NK-92 (cell line): ENCODE data around the gene TRMT11.
"Not testable (repeated sequence)": the region's sequence is repeated elsewhere in the genome, so short reads cannot be mapped to it uniquely, and the experiment has no call there.

Experiments used
- DNase-seq: peaks from one replicate; lab custom pipeline; 2025; ENCODE audit not compliant: unreplicated experiment; lab: John Stamatoyannopoulos, UW

The TRMT11 gene

GRCh38 chr6:125986301-125987025 lies at the start of gene TRMT11:
TSS of gene TRMT11 (plus strand) at chr6:125986540. CDS start at chr6:125986551, 11 bp downstream.
- no peak for DNase-seq

- DNase-seq = no peak
Observed at GRCh38 chr6:125939026-125939425, 47.3 kb upstream of the TRMT11 start.

GRCh38 chr6:125939791-125940190 lies 46.5 kb upstream of the TRMT11 start:
- no peak for DNase-seq

GRCh38 chr6:125940247-125941041 lies 45.9 kb upstream of the TRMT11 start:
- DNase-seq = no peak

- no peak for DNase-seq
Observed at GRCh38 chr6:125942672-125943527, 43.4 kb upstream of the TRMT11 start.

- no peak for DNase-seq
Observed at GRCh38 chr6:125943528-125944433, 42.6 kb upstream of the TRMT11 start.

GRCh38 chr6:125944434-125944816 lies 41.9 kb upstream of the TRMT11 start:
- no peak for DNase-seq

- DNase-seq = no peak
Observed at GRCh38 chr6:125944896-125945295, 41.4 kb upstream of the TRMT11 start.

- no peak for DNase-seq
Observed at GRCh38 chr6:125945378-125946141, 40.8 kb upstream of the TRMT11 start.

- DNase-seq = no peak
Observed at GRCh38 chr6:125947615-125948014, 38.7 kb upstream of the TRMT11 start.

GRCh38 chr6:125948455-125948854 lies 37.9 kb upstream of the TRMT11 start:
- no peak for DNase-seq

GRCh38 chr6:125949069-125949468 lies 37.3 kb upstream of the TRMT11 start:
- no peak for DNase-seq

- no peak for DNase-seq
Observed at GRCh38 chr6:125950293-125950692, 36.0 kb upstream of the TRMT11 start.

- not testable (repeated sequence) for DNase-seq
Observed at GRCh38 chr6:125950716-125951115, 35.6 kb upstream of the TRMT11 start.

- DNase-seq = no peak
Observed at GRCh38 chr6:125951323-125951722, 35.0 kb upstream of the TRMT11 start.

- DNase-seq = no peak
Observed at GRCh38 chr6:125952764-125953501, 33.4 kb upstream of the TRMT11 start.

- no peak for DNase-seq
Observed at GRCh38 chr6:125953502-125953875, 32.9 kb upstream of the TRMT11 start.

GRCh38 chr6:125954735-125955339 lies 31.5 kb upstream of the TRMT11 start:
- no peak for DNase-seq

- DNase-seq = no peak
Observed at GRCh38 chr6:125955973-125956372, 30.4 kb upstream of the TRMT11 start.
